ENCODE results near the gene CKS1B. TPM values are rescaled to one million over a fixed set of nuclear protein-coding genes. Genes with fewer than 3 reads are reported as not detected.

The CKS1B gene
- total and polyA plus RNA-seq, 9 of the 15 experiments (the other 6 are each of a cell fraction or from before 2014, with no cell fraction given), result 215 to 1,103 (median 460) TPM

DNA sequence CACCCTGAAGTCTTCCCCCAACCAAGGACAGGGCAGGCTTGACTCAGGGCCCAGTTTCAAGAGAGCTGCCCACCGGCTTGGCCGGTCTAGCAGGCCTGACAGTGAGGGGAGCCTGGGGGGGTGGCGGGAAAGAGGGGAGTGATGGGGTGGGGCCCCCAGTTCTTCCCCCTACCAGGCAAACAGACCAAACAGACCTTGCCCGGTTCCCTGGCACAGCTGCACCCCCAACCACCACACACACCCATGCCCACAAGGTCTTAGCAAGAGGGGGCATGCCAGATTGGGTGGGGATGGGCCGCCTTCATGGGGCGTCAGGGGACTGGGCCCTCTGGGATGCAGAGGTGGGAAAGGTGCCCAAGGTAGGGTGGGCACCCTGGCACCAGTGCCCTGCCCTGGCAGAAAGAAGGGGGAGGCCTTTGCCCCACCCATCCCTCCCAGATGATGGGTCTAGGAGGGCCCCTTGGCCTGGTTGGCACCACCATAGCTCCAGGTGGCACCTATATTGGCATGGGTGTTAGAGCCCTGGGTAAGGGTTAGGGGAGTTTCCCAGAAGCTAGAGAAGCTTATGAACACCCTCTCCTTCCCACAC is 37.0 kb downstream of the CKS1B start (continued):
- TF ChIP-seq SRSF1 (IDR thresholded peaks at IDR 0.05; ENCODE audit: low read depth, low read length) (no peak), ZNF23 (CRISPR knock-in tag; IDR thresholded peaks at IDR 0.05) (no peak)
- TF ChIP-seq, protein P1, sequence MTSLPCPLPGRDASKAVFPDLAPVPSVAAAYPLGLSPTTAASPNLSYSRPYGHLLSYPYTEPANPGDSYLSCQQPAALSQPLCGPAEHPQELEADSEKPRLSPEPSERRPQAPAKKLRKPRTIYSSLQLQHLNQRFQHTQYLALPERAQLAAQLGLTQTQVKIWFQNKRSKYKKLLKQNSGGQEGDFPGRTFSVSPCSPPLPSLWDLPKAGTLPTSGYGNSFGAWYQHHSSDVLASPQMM (CRISPR knock-in tag; IDR thresholded peaks at IDR 0.05), result no peak

DNA sequence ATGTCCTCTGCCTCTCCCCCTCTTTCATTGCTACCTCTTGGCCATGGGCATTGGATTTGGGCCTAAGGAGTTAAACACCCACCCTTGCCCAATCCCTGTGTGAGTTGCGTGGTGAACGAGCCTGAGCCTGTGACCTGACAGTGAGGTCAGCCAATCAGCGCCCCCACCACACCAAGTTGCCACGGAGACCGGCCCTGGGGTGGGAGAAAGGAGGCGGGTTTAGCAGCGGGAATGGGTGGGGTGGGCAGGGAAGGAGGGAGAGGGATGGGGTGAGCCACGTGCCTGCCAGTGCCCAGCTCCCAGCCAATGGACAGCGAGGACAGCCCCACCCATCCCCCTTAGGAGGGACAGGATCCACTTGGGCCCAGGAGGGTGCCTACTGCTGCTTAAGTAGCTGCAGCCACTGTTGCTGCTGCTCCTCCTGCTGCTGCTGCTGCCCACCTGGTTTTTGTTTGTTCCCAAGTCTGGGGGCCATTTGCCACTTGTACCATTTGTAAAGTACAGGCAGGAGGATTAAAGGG is 37.6 kb downstream of the CKS1B start:
- ATAC-seq, result peak; percentile 29
- H3K79me2 ChIP-seq (ENCODE audit: control insufficient read depth, insufficient read depth, low read length), result peaks cover 65% of the 10 kb centered on the region
- H2AFZ ChIP-seq (ENCODE audit: low read depth, low read length), result no peak overlapping the region
- peak; percentile 60 for FAIRE-seq
- H4K20me1 ChIP-seq (replicated peaks; ENCODE audit: control insufficient read depth, insufficient read depth, low read length), result no peaks in the 10 kb centered on the region; the same call in 1 of the 2 replicates
- H3K4me2 ChIP-seq (ENCODE audit: insufficient read depth, low read length), result peak overlapping the region; percentile 19; the same call in 1 of the 2 replicates
- H3K27ac ChIP-seq (ENCODE audit: extremely low read depth, low read depth, low read length), result peak overlapping the region; percentile 51; the same call in 2 of the 3 replicates
- H3K4me3 ChIP-seq, result no peak overlapping the region
- H3K9me3 ChIP-seq (replicated peaks; ENCODE audit: control insufficient read depth, insufficient read depth, low read depth, low read length), result no peaks in the 10 kb centered on the region
- H3K36me3 ChIP-seq (ENCODE audit: control insufficient read depth, insufficient read depth, low read length), result peaks cover 74% of the 10 kb centered on the region; the same call in 2 of the 3 replicates
- in situ Hi-C loops (cut with MboI), result no loop called here
- H3K9me1 ChIP-seq (ENCODE audit: control insufficient read depth, insufficient read depth, low read length), result no peaks in the 10 kb centered on the region
- POLR2A ChIA-PET, result interaction anchor here (0.6 to 1.9 kb wide), 12 partner anchors 7 to 1113 kb away, joined by 3 to 8 read pairs (median 3); partner anchors contain the start of genes ADAM15, FLAD1, LENEP and PMVK
- 11% methylated on average over 3 of the region's 9 CpGs for WGBS (ENCODE audit: insufficient coverage, low coverage, missing lambda C conversion rate)
- peak overlapping the region in 1 of 2 experiments; percentile 80; a peak in 2 of 4 replicates for H3K9ac ChIP-seq (ENCODE audit: insufficient read depth in 1 of 2, low read depth in 2 of 2, low read length in 2 of 2)
- no peaks in the 10 kb centered on the region for H3K27me3 ChIP-seq (ENCODE audit: control insufficient read depth in 2 of 2, insufficient read depth in 2 of 2, low read length in 2 of 2)
- intact Hi-C loops (cut with micrococcal nuclease), result no loop called here
- H3K4me1 ChIP-seq (replicated peaks in 1 of 2; ENCODE audit: control insufficient read depth in 2 of 2, insufficient read depth in 2 of 2, low read length in 2 of 2), result peaks cover 73 to 93% of the 10 kb centered on the region in 2 experiments
- CTCF ChIA-PET (ENCODE audit: low intra/inter-chr PET ratio), result no interaction called here
- no TSS peak for BruUV-seq (replicated peaks)
- DNase-seq (ENCODE audit: extremely low read depth in 1 of 4, low spot score in 3 of 4), result peak; percentile 76 to 79 (median 78)
- TF ChIP-seq ZFPM2 (CRISPR knock-in tag; IDR thresholded peaks at IDR 0.05) (no peak), ZNF121 (CRISPR knock-in tag; conservative IDR thresholded peaks at IDR 0.05) (no peak), BDP1 (IDR thresholded peaks at IDR 0.05; ENCODE audit: insufficient read depth, insufficient read length) (no peak), ZNF696 (CRISPR knock-in tag; conservative IDR thresholded peaks at IDR 0.05) (no peak), PCBP2 (IDR thresholded peaks at IDR 0.05; ENCODE audit: low read depth, low read length, poor library complexity, severe bottlenecking) (no peak), ZNF354B (CRISPR knock-in tag; IDR thresholded peaks at IDR 0.05) (no peak), YY1 (IDR thresholded peaks at IDR 0.05; ENCODE audit: borderline replicate concordance in 1 of 3, control insufficient read depth in 1 of 3, extremely low read depth in 1 of 3, insufficient read depth in 3 of 3, insufficient read length in 1 of 3, insufficient replicate concordance in 2 of 3, low read depth in 1 of 3, low read length in 2 of 3) (no peak), NCOA2 (IDR thresholded peaks at IDR 0.05; ENCODE audit: partially characterized antibody in 2 of 2) (no peak)
- TF ChIP-seq, protein P2, sequence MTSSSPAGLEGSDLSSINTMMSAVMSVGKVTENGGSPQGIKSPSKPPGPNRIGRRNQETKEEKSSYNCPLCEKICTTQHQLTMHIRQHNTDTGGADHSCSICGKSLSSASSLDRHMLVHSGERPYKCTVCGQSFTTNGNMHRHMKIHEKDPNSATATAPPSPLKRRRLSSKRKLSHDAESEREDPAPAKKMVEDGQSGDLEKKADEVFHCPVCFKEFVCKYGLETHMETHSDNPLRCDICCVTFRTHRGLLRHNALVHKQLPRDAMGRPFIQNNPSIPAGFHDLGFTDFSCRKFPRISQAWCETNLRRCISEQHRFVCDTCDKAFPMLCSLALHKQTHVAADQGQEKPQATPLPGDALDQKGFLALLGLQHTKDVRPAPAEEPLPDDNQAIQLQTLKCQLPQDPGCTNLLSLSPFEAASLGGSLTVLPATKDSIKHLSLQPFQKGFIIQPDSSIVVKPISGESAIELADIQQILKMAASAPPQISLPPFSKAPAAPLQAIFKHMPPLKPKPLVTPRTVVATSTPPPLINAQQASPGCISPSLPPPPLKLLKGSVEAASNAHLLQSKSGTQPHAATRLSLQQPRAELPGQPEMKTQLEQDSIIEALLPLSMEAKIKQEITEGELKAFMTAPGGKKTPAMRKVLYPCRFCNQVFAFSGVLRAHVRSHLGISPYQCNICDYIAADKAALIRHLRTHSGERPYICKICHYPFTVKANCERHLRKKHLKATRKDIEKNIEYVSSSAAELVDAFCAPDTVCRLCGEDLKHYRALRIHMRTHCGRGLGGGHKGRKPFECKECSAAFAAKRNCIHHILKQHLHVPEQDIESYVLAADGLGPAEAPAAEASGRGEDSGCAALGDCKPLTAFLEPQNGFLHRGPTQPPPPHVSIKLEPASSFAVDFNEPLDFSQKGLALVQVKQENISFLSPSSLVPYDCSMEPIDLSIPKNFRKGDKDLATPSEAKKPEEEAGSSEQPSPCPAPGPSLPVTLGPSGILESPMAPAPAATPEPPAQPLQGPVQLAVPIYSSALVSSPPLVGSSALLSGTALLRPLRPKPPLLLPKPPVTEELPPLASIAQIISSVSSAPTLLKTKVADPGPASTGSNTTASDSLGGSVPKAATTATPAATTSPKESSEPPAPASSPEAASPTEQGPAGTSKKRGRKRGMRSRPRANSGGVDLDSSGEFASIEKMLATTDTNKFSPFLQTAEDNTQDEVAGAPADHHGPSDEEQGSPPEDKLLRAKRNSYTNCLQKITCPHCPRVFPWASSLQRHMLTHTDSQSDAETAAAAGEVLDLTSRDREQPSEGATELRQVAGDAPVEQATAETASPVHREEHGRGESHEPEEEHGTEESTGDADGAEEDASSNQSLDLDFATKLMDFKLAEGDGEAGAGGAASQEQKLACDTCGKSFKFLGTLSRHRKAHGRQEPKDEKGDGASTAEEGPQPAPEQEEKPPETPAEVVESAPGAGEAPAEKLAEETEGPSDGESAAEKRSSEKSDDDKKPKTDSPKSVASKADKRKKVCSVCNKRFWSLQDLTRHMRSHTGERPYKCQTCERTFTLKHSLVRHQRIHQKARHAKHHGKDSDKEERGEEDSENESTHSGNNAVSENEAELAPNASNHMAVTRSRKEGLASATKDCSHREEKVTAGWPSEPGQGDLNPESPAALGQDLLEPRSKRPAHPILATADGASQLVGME (CRISPR knock-in tag; IDR thresholded peaks at IDR 0.05), result no peak
